HG02623 (cell line): ENCODE results near the gene ATXN7L2.

Experiments used
- ATAC-seq: cut with Tn5 transposase; IDR thresholded peaks from one replicate; pipeline ENCODE4 v1.9.1; 2021; ENCODE audit warnings: moderate library complexity; ENCODE audit not compliant: unreplicated experiment

Gene ATXN7L2

DNA sequence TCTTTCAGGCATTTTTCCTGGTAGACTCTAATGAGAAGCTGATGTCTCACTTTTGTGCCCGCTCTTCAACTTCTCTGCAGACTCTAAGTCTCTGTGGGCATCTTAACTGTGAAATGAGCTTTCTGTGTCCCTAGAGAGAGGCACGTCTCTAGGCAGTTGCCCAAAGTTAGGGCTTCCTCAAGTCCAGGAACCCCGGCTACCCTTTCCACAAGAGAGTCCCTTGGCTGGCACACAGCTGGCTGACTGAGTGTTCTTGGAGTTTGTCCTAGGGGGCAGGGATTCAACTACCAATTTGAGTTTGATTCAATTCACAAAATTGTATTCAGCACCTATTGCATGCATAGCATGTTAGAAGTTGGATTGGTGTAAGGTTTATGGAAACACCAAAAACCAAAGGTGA is 57.4 kb downstream of the ATXN7L2 start:
- ATAC-seq, result no peak
